GM23338 (cell line): Measurements from ENCODE around the gene TTC1. TPM values are rescaled to one million over a fixed set of nuclear protein-coding genes. Genes with fewer than 3 reads are reported as not detected.

Experiments used
- ATAC-seq: fragments of 200-7000 bp; cut with Tn5 transposase; 3 replicates; pipeline ENCODE4 v1.9.1; 2020
- DNase-seq: peaks from one replicate; pipeline ENCODE4 v3.0.0-alpha.2; 2015; ENCODE audit warnings: low spot score
- H2AFZ ChIP-seq: fragments of 200-600 bp; sonication (generic); 2 replicates; pipeline ENCODE4 v1.8.0; 2016; ENCODE audit warnings: antibody characterized with exemption, mild to moderate bottlenecking, moderate library complexity
- H3F3A ChIP-seq: fragments of 200-600 bp; sonication (generic); replicated peaks from 2 replicates; pipeline ENCODE4 v1.8.0; 2017; ENCODE audit warnings: antibody characterized with exemption, mixed run types, low read depth
- H3K27ac ChIP-seq: fragments of 200-600 bp; sonication (generic); 2 replicates; pipeline ENCODE4 v1.6.1; 2016; ENCODE audit warnings: low read depth
- H3K27me3 ChIP-seq: fragments of 200-600 bp; sonication (generic); 2 replicates; pipeline ENCODE4 v1.8.0; 2016; ENCODE audit warnings: mild to moderate bottlenecking, mixed run types, moderate library complexity; ENCODE audit not compliant: insufficient read depth
- H3K36me3 ChIP-seq: fragments of 200-600 bp; sonication (generic); 2 replicates; pipeline ENCODE4 v1.8.0; 2016; ENCODE audit warnings: mild to moderate bottlenecking; ENCODE audit not compliant: insufficient read depth
- H3K4me1 ChIP-seq: fragments of 200-600 bp; sonication (generic); 2 replicates; pipeline ENCODE4 v1.8.0; 2016; ENCODE audit warnings: mild to moderate bottlenecking, moderate library complexity; ENCODE audit not compliant: insufficient read depth
- H3K4me2 ChIP-seq: fragments of 200-600 bp; sonication (generic); 2 replicates; pipeline ENCODE4 v1.7.1; 2017; ENCODE audit warnings: mixed run types
- H3K4me3 ChIP-seq: fragments of 200-600 bp; sonication (generic); 2 replicates; pipeline ENCODE4 v1.6.1; 2016; ENCODE audit warnings: mixed run types
- H3K79me2 ChIP-seq: fragments of 200-600 bp; sonication (generic); replicated peaks from 2 replicates; pipeline ENCODE4 v1.8.0; 2017; ENCODE audit warnings: mild to moderate bottlenecking; ENCODE audit not compliant: insufficient read depth
- H3K9me2 ChIP-seq: fragments of 200-600 bp; sonication (generic); 2 replicates; pipeline ENCODE4 v1.8.0; 2017; ENCODE audit not compliant: insufficient read depth
- H4K20me1 ChIP-seq: fragments of 200-600 bp; sonication (generic); replicated peaks from 2 replicates; pipeline ENCODE4 v1.8.0; 2017; ENCODE audit warnings: mild to moderate bottlenecking; ENCODE audit not compliant: insufficient read depth
- H3K27ac Mint-ChIP-seq: 2 replicates; pipeline ENCODE4 v1.8.0; 2020; ENCODE audit warnings: inconsistent platforms, mild to moderate bottlenecking, moderate library complexity, mixed read lengths
- H3K27me3 Mint-ChIP-seq: 3 replicates; pipeline ENCODE4 v1.8.0; 2022; ENCODE audit warnings: low read depth, mild to moderate bottlenecking, moderate library complexity, mixed read lengths, inconsistent platforms; ENCODE audit not compliant: insufficient read depth, poor library complexity
- H3K36me3 Mint-ChIP-seq: 3 replicates; pipeline ENCODE4 v1.8.0; 2021; ENCODE audit warnings: low read depth, mild to moderate bottlenecking, inconsistent platforms, moderate library complexity, mixed read lengths
- H3K4me1 Mint-ChIP-seq: 3 replicates; pipeline ENCODE4 v1.8.0; 2020; ENCODE audit warnings: mild to moderate bottlenecking, inconsistent platforms, mixed read lengths
- H3K4me3 Mint-ChIP-seq: 3 replicates; pipeline ENCODE4 v1.8.0; 2021; ENCODE audit warnings: moderate library complexity, mild to moderate bottlenecking, inconsistent platforms, mixed read lengths
- H3K9me3 Mint-ChIP-seq: 3 replicates; pipeline ENCODE4 v1.8.0; 2020; ENCODE audit warnings: moderate library complexity, mild to moderate bottlenecking, inconsistent platforms, mixed read lengths
- ETS1 ChIP-seq: IDR thresholded peaks from 2 replicates; pipeline ENCODE4 v1.6.1; 2016; ENCODE audit warnings: antibody characterized with exemption
- EZH2 ChIP-seq: fragments of 200-600 bp; sonication (generic); IDR thresholded peaks from one replicate; pipeline ENCODE4 v1.8.0; 2017; ENCODE audit warnings: antibody characterized with exemption, mild to moderate bottlenecking, low read depth; ENCODE audit not compliant: unreplicated experiment
- EZH2phosphoT487 ChIP-seq: fragments of 200-600 bp; sonication (generic); IDR thresholded peaks from one replicate; pipeline ENCODE4 v1.8.1; 2018; ENCODE audit warnings: antibody characterized with exemption; ENCODE audit not compliant: unreplicated experiment
- NANOG ChIP-seq: IDR thresholded peaks from 2 replicates; pipeline ENCODE4 v1.6.1; 2016; ENCODE audit warnings: antibody characterized with exemption, borderline replicate concordance
- REST ChIP-seq: IDR thresholded peaks from one replicate; pipeline ENCODE4 v1.6.1; 2018; ENCODE audit warnings: antibody characterized with exemption; ENCODE audit not compliant: unreplicated experiment
- STAT1 ChIP-seq: IDR thresholded peaks from one replicate; pipeline ENCODE4 v1.6.1; 2016; ENCODE audit warnings: antibody characterized with exemption; ENCODE audit not compliant: unreplicated experiment
- ZNF331 ChIP-seq: fragments of 250-450 bp; sonication (Bioruptor Pico); IDR thresholded peaks from 2 replicates; pipeline ENCODE4 v1.5.0; 2020; ENCODE audit warnings: low read depth, mild to moderate bottlenecking, moderate library complexity
- polyA plus RNA-seq: library from polyadenylated mRNA; unstranded; fragments of >200 nt; fragmentation: Nextera tagmentation; extraction: Ambion mirVana; gene quantifications from 2 replicates; pipeline ENCODE4 v1.2.1, GENCODE V29; 2016
- total RNA-seq: library from RNA; depleted of rRNA; stranded (reverse); fragments of >200 nt; shearing (Covaris generic); gene quantifications from 2 replicates; pipeline ENCODE4 v1.2.3, GENCODE V29; 2014
- TF ChIP-seq, protein P1 (sequence below), 2 experiments: fragments of 200-600 bp in 1 of 2; sonication (generic) in 1 of 2; conservative IDR thresholded peaks; 2 replicates each; pipeline versions ENCODE4 v1.5.1 to v1.6.1; 2016 to 2017; ENCODE audit warnings: antibody characterized with exemption in 2 of 2, low read depth in 2 of 2, mild to moderate bottlenecking in 2 of 2, moderate library complexity in 1 of 2
- TF ChIP-seq, protein P2 (sequence below): fragments of 250-450 bp; sonication (Bioruptor Pico); IDR thresholded peaks from 2 replicates; pipeline ENCODE4 v1.5.0; 2020; ENCODE audit warnings: mild to moderate bottlenecking, moderate library complexity

Gene TTC1
- total and polyA plus RNA-seq, 2 experiments from 2014 or later: 48.9 to 131 TPM

DNA sequence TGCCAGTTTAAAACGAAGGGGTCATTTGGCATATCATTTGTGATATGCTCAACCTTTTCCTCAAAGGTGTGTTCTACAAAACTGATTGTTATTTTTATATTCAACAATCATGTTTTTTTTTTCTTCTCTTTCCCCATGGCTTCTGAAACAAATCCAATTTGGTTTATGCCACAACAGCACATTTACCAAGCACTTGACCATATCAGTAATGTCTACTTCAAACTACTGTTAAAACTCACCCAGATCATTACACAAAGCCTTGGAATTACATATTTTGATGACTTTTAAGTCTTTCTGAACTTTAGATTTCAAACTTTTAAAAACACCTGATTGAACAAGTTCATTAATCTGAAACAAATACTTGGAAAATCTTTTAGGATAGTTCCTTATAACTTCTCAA is 81.1 kb downstream of the TTC1 start:
- Histone ChIP-seq H3K27me3 (no peaks in the 10 kb centered on the region), H3K9me2 (no peaks in the 10 kb centered on the region), H3F3A (no peaks in the 10 kb centered on the region), H4K20me1 (no peaks in the 10 kb centered on the region; the same call in 1 of the 2 replicates), H3K36me3 (peaks cover 19% of the 10 kb centered on the region), H3K4me3 (no peak overlapping the region), H3K27ac (no peak overlapping the region), H2AFZ (no peak overlapping the region), H3K79me2 (0 out of 2 replicates have a peak, but pooled peaks cover 6% of the 10 kb centered on the region), H3K4me1 (no peaks in the 10 kb centered on the region), H3K4me2 (no peak overlapping the region)
- no peak overlapping the region for H3K4me3 Mint-ChIP-seq
- H3K27ac Mint-ChIP-seq: peak overlapping the region; percentile 0; the same call in 1 of the 2 replicates
- peaks cover 12% of the 10 kb centered on the region for H3K4me1 Mint-ChIP-seq
- H3K36me3 Mint-ChIP-seq: peaks cover 29% of the 10 kb centered on the region
- TF ChIP-seq NANOG: no peak
- TF ChIP-seq ZNF331 (CRISPR knock-in tag): no peak
- ATAC-seq (no peak), DNase-seq (no peak)
- no peaks in the 10 kb centered on the region for H3K9me3 Mint-ChIP-seq
- H3K27me3 Mint-ChIP-seq: no peaks in the 10 kb centered on the region

GRCh38 chr5:160092514-160092913 is 83.6 kb downstream of the TTC1 start:
- peaks cover 5% of the 10 kb centered on the region; the same call in 1 of the 2 replicates for H3K4me1 ChIP-seq
- Mint-ChIP-seq H3K4me1 (peaks cover 15% of the 10 kb centered on the region), H3K9me3 (no peaks in the 10 kb centered on the region), H3K27ac (no peak overlapping the region), H3K4me3 (no peak overlapping the region), H3K27me3 (peaks cover 4% of the 10 kb centered on the region), H3K36me3 (peaks cover 40% of the 10 kb centered on the region)
- no peaks in the 10 kb centered on the region for H3K9me2 ChIP-seq
- peak overlapping the region; percentile 70; the same call in 1 of the 2 replicates for H3K27ac ChIP-seq
- H2AFZ ChIP-seq: no peak overlapping the region
- DNase-seq (no peak), ATAC-seq (no peak)
- peaks cover 30% of the 10 kb centered on the region for H3K79me2 ChIP-seq
- no peaks in the 10 kb centered on the region; the same call in 1 of the 2 replicates for H4K20me1 ChIP-seq
- H3K4me3 ChIP-seq: no peak overlapping the region
- H3K27me3 ChIP-seq: no peaks in the 10 kb centered on the region
- H3K36me3 ChIP-seq: peaks cover 19% of the 10 kb centered on the region
- H3K4me2 ChIP-seq: no peak overlapping the region
- no peaks in the 10 kb centered on the region for H3F3A ChIP-seq
- TF ChIP-seq REST (no peak), NANOG (no peak), STAT1 (no peak), EZH2phosphoT487 (no peak), ZNF331 (CRISPR knock-in tag) (no peak), ETS1 (no peak), EZH2 (no peak)
- TF ChIP-seq, protein P1, sequence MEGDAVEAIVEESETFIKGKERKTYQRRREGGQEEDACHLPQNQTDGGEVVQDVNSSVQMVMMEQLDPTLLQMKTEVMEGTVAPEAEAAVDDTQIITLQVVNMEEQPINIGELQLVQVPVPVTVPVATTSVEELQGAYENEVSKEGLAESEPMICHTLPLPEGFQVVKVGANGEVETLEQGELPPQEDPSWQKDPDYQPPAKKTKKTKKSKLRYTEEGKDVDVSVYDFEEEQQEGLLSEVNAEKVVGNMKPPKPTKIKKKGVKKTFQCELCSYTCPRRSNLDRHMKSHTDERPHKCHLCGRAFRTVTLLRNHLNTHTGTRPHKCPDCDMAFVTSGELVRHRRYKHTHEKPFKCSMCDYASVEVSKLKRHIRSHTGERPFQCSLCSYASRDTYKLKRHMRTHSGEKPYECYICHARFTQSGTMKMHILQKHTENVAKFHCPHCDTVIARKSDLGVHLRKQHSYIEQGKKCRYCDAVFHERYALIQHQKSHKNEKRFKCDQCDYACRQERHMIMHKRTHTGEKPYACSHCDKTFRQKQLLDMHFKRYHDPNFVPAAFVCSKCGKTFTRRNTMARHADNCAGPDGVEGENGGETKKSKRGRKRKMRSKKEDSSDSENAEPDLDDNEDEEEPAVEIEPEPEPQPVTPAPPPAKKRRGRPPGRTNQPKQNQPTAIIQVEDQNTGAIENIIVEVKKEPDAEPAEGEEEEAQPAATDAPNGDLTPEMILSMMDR (conservative IDR thresholded peaks at IDR 0.05; ENCODE audit: low read depth in 2 of 2): no peak
- TF ChIP-seq, protein P2, sequence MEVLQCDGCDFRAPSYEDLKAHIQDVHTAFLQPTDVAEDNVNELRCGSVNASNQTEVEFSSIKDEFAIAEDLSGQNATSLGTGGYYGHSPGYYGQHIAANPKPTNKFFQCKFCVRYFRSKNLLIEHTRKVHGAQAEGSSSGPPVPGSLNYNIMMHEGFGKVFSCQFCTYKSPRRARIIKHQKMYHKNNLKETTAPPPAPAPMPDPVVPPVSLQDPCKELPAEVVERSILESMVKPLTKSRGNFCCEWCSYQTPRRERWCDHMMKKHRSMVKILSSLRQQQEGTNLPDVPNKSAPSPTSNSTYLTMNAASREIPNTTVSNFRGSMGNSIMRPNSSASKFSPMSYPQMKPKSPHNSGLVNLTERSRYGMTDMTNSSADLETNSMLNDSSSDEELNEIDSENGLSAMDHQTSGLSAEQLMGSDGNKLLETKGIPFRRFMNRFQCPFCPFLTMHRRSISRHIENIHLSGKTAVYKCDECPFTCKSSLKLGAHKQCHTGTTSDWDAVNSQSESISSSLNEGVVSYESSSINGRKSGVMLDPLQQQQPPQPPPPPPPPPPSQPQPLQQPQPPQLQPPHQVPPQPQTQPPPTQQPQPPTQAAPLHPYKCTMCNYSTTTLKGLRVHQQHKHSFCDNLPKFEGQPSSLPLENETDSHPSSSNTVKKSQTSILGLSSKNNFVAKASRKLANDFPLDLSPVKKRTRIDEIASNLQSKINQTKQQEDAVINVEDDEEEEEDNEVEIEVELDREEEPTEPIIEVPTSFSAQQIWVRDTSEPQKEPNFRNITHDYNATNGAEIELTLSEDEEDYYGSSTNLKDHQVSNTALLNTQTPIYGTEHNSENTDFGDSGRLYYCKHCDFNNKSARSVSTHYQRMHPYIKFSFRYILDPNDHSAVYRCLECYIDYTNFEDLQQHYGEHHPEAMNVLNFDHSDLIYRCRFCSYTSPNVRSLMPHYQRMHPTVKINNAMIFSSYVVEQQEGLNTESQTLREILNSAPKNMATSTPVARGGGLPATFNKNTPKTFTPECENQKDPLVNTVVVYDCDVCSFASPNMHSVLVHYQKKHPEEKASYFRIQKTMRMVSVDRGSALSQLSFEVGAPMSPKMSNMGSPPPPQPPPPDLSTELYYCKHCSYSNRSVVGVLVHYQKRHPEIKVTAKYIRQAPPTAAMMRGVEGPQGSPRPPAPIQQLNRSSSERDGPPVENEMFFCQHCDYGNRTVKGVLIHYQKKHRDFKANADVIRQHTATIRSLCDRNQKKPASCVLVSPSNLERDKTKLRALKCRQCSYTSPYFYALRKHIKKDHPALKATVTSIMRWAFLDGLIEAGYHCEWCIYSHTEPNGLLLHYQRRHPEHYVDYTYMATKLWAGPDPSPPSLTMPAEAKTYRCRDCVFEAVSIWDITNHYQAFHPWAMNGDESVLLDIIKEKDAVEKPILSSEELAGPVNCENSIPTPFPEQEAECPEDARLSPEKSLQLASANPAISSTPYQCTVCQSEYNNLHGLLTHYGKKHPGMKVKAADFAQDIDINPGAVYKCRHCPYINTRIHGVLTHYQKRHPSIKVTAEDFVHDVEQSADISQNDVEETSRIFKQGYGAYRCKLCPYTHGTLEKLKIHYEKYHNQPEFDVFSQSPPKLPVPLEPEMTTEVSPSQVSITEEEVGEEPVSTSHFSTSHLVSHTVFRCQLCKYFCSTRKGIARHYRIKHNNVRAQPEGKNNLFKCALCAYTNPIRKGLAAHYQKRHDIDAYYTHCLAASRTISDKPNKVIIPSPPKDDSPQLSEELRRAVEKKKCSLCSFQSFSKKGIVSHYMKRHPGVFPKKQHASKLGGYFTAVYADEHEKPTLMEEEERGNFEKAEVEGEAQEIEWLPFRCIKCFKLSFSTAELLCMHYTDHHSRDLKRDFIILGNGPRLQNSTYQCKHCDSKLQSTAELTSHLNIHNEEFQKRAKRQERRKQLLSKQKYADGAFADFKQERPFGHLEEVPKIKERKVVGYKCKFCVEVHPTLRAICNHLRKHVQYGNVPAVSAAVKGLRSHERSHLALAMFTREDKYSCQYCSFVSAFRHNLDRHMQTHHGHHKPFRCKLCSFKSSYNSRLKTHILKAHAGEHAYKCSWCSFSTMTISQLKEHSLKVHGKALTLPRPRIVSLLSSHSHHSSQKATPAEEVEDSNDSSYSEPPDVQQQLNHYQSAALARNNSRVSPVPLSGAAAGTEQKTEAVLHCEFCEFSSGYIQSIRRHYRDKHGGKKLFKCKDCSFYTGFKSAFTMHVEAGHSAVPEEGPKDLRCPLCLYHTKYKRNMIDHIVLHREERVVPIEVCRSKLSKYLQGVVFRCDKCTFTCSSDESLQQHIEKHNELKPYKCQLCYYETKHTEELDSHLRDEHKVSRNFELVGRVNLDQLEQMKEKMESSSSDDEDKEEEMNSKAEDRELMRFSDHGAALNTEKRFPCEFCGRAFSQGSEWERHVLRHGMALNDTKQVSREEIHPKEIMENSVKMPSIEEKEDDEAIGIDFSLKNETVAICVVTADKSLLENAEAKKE (CRISPR knock-in tag): no peak
